Pons (tissue), 1 donor: Measurements from ENCODE around the gene STRA6.

ENCODE experiments used
- DNase-seq: peaks from one replicate; pipeline ENCODE4 v3.0.0-alpha.2; 2016; ENCODE audit warnings: low spot score

Gene STRA6

GRCh38 chr15:74180881-74181602, 21.5 kb downstream of the STRA6 start:
- no peak for DNase-seq

DNA sequence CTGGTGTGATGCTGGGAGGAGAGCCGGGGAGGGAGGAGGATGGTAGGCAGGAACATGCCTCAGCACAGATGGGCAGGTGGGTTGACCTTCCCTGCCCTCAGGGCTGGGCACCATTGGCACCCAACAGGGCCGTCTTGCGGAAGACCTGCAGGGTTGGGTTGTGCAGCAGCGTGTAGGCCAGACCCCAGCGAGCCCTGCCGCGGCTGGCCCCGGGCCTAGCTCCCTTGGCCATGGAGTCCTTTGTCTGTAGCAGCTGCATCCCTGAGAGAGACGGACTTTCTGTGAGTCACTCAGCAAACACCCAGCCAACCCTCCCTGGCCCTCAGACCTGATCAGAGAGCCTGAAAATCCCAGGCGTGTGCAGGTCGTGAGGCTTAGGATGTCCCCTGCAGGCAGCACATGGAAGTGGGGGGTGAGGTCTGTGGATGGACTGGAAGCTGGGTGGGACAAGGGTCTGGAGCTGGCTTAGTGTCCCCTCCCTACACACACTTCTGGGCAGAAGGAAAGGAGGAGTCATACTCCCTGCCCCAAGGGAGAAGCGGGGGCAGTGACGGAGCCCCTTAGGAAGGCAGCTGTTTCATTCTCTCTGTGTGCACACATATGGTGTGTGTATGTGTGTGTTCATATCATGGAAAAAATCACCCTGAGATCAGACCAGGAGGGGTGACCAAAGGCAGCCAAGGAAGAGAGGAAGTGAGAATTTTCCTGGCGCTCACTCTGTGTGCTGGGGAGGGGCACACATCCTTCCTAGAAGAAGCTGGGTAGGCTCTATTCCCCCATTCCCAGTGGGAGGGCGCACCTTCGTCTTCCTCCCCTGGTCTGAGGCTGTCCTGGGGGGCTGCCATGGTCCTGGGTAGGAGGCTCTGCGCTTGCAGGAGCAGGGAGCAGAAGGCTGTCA, 22.4 kb downstream of the STRA6 start:
- no peak for DNase-seq

- DNase-seq: no peak
These were observed 23.3 kb downstream of the STRA6 start for GRCh38 chr15:74179101-74179841.

- DNase-seq: no peak
These were observed 24.1 kb downstream of the STRA6 start for GRCh38 chr15:74178326-74179100.

DNA sequence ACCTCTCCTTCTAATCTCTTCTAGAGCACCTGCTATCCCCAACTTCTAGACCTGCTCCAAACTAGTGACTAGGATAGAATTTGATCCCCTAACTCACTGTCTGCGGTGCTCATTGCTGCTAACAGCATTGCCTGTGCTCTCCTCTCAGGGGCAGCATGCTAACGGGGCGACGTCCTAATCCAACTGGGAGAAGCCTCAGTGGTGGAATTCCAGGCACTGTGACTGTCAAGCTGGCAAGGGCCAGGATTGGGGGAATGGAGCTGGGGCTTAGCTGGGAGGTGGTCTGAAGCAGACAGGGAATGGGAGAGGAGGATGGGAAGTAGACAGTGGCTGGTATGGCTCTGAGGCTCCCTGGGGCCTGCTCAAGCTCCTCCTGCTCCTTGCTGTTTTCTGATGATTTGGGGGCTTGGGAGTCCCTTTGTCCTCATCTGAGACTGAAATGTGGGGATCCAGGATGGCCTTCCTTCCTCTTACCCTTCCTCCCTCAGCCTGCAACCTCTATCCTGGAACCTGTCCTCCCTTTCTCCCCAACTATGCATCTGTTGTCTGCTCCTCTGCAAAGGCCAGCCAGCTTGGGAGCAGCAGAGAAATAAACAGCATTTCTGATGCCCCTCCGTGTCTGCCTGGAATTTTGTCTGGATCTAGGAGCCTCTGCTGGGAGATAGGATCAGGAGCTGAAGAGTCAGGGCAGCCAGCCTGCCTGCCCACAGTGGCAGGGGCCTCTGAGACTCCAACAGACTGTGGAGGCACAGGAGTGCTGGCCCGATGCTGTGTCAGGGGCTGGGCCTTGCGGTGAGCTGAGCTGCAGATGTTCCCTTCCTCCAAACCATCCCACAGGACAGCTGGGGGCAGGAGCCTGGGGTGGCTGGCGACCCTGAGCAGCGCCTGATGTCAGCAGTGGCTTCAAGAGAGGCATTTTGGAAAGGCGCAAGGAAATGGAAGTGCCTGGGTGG, 26.0 kb downstream of the STRA6 start:
- no peak for DNase-seq

GRCh38 chr15:74175271-74176191, 27.1 kb downstream of the STRA6 start:
- DNase-seq: no peak

- DNase-seq: no peak
These were observed 27.7 kb downstream of the STRA6 start for GRCh38 chr15:74174958-74175253.

- no peak for DNase-seq
These were observed 28.2 kb downstream of the STRA6 start for GRCh38 chr15:74174219-74174957.

GRCh38 chr15:74173380-74174218, 29.0 kb downstream of the STRA6 start, which contains the start of gene ISLR:
ISLR (plus strand) TSS chr15:74173710; CDS start chr15:74174859, 1,149 bp downstream.
- DNase-seq: peak; percentile 13

- no peak for DNase-seq
These were observed 29.7 kb downstream of the STRA6 start for GRCh38 chr15:74172701-74173379.

DNA sequence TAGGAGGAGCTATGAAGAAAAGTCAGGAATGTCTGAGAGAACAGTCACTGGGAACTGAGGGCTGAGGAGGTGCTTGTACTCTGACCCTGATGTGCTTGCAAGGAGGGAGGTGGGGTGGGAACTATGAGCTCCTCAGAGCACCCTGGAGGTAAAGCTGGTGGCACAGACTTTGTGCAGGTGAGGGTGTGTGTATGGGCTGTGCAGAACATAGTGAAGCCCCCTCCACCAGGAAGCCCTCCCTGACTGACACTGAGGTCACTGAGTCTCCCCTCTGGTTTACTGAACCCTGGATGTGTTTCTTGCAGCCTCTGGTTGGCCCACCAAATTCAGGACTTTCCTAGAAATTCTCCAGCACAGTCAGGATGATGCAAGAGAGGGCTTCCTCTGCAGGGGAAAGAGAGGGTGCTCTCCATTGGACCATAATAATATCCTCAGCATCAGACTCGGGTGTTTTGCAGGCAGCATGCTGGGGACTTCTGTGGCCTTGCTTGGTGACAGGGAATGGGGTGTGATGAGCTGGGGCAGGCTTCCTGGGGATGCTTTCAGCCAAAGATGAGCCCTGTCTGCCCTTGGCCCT, 30.5 kb downstream of the STRA6 start:
- no peak for DNase-seq

DNA sequence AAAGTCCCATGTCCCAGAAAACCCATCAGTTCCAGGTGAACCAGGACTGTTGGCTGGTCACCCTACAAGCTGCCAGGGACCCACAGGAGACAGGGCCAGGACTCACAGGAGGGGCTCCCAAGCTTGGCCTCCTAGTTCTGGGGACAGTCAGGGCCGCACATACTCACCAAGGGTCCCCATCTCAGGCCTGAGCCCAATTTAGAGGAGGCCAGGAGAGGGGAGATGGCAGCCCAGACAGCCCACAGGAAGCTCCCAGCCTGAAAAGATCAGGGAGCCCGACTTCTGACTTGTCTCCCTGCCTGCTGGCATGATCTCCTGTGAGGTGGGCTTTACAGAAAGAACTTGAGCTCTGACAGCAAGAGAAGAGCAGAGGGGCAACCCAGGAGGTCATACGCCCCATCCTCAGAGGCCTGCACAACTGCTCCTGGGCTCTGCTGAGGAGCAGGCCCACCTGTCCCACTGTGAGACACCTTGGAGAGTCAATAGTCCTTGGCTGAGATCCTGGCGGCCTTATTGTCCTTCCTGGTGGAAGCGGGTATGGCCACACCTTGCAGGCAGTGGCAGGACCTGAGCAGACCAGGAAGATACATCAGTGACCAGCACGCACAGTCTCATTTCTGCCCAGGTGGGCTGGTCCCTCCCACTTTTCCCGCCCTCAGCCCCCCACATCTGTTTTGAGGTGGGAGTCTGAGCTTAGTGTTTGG, 31.6 kb downstream of the STRA6 start:
- DNase-seq: no peak

DNA sequence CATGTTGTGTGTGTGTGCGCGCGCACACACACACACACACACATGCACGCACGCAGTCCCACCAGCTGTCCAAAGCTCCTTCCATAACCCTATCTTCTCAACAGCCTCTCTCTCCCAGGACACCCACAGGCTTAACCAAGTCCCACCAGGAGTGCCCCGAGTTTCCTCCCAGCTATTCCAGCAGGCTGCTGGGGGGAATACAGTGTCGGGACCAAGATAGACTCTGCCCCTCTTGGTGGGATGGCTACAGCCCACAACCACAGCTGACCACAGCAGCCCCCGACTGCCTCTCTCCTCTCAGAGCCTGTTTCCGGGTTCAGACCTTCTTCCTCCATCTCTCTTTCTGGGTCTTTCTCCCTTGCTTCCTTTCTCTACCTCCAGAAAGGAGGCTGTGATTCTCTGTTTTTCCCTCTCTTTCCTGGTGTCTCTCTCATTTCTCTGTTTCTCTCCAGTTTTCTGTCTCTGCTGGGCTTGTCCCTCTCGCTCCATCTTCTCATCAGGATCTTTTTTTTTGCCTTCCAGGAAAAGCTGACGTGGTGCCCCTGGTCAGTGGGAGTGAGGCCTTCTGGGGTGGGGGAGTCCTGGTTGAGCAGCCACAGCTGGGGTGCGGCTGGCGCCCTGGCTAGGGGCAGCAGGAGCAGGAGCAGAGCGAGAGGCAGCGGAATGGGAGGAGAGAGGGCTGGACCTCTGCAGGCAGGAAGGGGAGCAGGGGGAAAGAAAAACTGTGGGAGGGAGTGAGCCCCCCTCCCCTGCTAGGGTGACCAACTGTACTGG, 32.3 kb downstream of the STRA6 start:
- DNase-seq: no peak

GRCh38 chr15:74168711-74169126, 33.9 kb downstream of the STRA6 start:
- no peak for DNase-seq

DNA sequence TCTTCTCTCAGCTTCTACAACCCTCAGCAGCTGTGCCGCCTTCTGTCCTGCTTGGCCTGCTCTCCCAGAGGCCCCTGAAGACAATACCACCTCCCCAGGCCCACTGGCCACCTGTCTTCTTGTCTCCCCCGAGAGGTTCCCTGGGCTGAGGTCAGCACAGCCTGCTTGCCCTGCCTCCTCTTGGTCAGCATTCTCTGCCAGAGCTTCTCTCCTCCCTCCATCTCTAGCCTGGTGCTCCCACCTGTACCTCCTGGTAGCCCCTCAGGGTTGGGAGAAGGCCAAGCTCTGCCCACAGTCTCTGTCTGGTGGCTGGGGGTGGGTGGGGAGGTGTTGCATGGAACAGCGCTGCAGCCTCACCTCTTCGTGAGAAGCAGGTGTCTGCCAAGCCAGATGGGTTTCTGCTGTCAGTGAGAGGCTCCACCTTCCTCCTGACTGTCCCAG, 34.7 kb downstream of the STRA6 start:
- DNase-seq: no peak
